HG03354 (cell line): ENCODE results near the gene GTSE1.

Experiments used
- ATAC-seq: cut with Tn5 transposase; IDR thresholded peaks from one replicate; pipeline ENCODE4 v1.9.1; 2021; ENCODE audit warnings: mild to moderate bottlenecking; ENCODE audit not compliant: unreplicated experiment, poor library complexity, severe bottlenecking

The GTSE1 gene

DNA sequence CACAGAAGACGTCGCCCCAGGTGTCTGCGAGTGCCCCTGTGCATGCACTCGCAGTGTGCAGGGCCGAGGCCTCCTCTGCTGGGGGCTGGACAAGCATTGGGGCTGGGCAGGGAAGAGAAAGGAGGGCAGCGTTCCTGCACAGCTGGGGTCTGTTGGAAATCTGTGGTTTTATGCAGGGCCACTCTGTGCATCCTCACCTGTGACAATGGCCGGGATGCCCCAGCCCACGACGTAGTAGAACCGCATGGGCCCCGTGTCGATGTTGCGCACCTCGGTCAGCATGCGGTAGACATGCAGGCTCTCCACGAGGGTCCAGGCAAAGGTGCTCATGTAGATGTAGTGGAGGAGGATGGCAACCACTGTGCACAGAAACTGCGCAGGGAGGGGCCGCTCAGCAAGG is 76.0 kb downstream of the GTSE1 start:
- ATAC-seq = no peak

DNA sequence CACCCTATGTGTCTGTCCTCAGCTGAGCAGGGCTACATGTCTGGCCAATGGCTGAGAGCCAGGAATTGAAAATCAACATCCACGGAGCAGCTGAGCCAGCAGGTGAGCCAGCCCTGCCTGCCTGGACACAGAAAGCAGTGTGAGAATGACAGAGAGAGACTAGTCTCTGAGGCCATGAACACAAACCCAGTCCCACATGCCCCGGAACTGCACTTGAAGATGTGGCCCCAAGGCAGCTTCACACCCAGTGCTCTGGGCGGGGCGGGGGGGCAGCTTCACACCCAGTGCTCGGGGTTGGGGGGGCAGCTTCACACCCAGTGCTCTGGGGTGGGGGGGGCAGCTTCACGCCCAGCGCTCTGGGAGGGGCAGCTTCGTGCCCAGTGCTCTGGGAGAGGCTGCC is 76.5 kb downstream of the GTSE1 start:
- ATAC-seq = no peak

DNA sequence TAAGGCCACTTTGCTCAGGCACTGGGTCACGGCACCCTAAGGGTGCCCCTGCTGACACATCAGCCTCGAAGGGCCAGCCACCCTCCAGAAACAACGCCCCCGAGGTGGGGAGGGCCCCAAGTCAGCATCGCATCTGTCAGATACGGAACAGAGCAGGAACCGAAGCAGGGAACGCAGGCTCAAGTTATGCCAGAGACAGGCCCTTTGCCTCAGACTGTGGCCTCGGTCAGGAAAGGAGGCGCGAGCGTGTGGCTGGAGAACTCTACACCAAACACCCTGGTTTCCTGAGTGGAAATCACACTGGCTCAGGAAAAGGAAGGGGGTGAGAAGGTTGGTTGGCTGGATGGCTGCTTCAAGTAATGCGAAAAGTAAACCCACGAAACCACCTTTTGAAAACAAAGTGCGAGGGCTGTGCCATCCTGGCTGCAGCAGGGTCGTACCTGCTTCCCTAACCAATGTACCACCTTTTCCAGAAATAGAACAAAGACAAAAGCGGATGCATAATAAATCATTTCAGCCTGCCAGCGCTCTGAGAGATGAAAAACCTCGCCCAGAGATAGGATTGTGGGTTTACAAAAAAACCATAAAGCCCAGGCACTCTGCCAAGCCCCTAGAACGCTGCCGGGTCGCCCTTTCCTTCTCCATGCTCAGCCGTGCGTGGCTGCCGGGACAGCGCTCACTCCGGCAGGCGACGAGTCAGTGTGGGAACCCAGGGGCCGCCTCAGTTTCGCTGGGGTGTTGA is 77.4 kb downstream of the GTSE1 start:
- ATAC-seq = no peak

DNA sequence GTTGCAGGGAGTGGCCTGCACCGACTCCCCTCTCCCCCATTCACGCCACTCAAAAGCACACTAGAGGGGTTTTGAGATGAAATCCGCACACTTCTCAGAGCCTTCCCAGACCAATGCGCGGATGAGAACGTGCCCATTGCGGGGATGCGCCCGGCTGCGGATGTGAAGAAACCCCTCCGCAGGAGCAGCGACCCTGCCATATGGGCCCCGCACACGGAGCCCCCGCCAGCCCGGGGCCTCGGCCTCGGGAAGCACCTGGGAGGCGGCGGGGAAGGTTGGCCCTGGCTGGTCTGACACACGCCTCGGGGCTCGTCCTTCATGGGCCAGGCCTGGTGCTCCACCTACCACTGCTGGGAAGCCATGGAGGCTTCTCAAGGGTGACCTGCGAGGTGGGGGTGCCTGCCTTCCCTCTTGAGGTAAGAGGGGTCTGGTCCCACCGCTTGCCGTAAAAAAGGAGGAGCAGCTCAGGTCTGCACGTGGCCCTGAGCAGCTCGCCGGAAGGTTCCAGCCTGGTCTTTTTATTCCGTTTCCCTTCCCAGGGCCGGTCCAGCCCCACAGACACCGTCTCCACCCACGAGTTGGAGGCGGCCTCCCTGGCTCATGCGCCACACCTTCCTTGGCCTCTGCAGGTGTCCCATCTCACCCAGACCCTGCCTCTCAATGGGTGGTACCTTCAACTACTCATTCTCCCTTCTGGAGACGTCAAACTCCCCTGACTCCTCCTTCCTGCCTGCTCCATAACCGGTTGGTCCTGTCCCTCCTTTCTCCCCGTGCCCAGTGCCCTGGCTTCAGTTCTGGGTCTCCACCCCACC is 78.2 kb downstream of the GTSE1 start:
- no peak for ATAC-seq

DNA sequence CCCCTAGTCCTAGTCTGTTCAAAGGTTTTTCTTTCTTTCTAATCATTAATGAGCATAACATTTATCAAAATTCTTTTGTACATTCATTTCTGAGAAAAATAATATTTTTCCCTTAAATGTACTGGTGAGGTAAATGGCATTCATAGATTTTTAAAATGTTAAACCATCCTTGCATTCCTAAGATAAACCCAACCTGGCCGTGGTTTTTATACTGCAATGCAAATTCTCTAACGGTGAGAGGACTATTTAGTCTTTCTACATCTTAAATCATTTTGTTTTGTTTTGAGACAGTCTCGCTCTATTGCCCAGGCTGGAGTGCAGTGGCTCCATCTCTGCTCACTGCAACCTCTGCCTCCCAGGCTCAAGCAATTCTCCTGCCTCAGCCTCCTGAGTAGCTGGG is 79.4 kb downstream of the GTSE1 start:
- ATAC-seq = no peak

DNA sequence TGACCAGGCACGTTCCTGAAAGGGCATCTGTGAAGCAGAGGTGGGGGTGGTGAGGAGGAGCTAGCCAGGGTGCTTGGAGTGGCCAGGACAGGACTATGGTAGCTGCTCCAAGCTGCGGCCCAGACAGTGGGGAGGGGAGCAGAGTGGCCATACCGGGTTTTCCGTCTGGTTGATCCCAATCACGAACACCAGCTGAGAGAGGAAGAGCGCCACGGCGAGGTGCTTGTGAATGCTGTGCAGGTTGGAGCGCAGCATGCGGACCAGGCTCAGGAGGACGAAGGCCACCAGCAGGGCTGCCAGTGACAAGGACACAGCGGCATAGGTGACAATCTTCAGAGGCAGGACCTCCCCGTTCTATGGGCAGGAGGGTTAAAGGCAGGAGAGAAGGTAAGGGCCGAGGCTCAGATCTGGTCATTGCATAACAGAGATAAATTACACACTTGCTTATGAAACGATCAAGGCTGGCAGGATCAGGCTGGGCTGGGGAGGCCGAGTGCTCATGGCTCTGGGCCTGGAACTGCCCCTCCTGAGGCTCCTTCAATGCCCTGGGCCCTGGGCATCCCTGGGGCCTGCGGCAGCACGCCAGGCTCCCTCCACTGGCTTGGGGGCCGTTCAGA is 80.3 kb downstream of the GTSE1 start:
- no peak for ATAC-seq

DNA sequence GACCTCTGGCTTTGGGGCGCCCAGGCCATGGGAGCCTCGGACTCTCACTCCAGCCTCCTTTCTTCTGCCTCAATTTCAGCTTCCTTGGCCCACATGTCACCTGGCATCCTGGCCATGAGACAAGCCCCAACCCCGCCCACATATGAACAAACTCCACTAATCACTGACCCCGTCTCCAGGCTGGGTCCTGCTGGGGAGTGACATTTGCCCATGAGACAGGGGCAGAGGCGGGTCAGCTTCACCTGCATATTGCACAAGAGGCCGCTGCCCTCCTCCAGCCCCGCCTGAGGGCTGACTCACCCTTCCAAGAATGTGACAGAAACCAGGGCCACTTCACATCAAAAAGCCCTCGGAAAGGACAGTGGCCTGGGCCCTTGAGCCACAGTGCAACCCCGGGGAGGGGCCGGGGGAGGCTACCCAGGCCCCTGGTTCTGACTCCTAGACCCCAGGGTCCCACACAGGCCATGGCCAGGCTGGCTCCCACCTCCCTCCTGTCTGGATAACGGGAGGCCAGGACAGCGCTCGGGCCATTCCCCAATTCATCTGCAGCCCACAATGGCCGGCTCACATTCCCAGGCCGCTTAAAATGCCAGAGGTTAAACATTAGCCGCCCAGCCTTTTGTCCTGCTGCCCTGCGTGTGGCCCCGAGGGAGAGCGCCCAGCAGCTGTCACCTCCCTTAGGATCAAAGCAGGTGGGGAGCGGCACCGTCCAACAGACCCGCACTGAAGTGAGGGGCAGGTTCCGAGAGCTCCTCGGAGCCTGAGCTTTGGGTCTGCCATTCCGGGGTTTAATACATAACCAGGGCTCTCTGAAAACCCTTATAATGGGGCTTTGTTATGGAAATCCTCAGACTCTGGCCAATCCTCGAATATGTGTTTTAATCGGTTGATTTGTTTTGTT is 81.1 kb downstream of the GTSE1 start:
- no peak for ATAC-seq

DNA sequence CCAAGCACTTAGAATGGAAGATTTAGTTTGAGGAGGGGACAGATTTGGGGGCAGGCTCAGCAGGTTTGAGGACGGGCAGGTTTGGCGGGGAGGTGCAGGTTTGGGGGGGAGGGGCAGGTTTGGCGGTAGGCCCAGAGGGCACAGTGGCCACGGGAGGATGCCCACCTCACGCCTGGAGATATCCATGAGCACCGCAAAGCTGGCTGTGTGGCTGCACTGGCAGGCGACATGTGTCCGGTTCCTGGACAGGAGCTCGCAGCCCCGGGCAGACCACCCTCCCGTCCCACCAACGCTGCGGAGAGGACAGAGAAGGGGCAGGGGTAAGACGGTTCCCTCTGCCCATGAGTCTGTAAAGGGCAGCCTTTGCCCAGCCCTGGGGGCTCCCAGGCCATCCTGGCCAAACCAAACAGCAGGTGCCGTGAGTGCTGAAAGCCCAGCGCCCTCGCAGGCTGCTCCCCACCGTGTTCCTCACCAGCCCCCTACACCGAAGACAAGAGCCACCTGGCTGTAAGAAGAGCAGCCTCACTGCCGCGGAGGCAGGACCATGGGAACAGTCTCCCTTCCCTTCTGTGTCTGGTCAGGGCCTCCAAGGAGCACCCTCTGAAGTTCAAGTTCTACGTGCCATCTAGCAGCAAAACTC is 81.9 kb downstream of the GTSE1 start:
- no peak for ATAC-seq

DNA sequence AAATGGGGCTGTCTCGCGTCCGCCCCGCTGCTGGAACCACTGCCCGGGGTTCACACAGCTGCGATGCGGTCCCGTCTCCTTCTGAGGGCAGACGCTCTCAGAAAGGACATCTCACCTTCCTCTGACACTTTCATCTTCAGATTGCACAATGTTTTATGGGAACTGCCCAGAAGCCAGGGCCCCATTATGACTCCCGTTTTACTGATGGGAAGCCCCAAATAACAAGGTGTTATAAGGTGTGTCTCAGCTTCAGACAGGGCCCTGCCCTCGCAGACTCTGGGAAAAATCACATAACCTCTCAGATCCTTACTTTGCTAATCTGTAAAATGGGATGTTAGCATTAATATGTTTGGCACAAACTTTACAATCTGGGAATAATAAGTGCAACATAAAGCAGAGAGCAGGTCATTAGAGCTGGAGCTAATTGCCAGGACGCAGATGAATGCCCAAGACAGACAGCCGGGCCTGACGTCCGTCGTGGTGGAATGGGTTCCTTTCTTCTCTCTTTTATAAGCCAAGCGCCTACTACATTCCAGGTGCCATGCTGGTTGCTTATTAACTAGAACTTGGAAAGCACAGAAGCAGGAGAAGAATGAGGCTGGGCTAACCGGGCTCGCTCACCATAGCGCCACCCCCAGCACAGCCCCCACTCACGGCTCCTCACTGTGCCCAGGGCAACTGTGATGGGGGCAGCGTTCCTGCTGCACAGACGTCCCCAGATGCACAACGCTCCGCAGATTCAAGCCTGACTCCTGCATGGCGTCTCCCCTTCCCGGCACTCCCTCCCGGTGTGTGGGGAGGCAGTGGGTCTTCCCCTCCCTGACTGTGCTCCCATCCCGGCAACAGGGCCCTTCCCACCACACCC is 82.6 kb downstream of the GTSE1 start:
- no peak for ATAC-seq

DNA sequence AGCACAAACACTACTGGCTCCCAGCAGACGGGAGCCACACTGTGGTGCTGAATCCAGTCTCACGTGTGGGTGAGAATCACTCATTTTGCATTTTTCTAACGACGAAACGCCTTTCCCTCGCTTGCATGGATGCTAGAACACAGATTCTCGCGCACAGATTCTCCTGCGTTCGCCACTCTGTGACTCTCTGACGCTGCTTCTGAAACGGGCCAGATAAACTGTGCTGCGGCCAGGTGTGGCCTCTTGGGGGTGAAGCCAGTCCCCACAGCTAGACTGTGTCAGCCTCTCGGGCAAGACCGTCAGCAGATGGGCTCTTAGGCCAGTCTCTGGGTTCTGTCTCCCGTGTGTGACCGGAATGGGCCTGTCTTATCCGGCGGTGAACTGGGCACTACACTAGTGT is 83.4 kb downstream of the GTSE1 start:
- ATAC-seq = no peak
